Measurements from ENCODE around the gene CDX2.
"Not testable (repeated sequence)": the region's sequence is repeated elsewhere in the genome, so short reads cannot be mapped to it uniquely, and the experiment has no call there.

The CDX2 gene

DNA sequence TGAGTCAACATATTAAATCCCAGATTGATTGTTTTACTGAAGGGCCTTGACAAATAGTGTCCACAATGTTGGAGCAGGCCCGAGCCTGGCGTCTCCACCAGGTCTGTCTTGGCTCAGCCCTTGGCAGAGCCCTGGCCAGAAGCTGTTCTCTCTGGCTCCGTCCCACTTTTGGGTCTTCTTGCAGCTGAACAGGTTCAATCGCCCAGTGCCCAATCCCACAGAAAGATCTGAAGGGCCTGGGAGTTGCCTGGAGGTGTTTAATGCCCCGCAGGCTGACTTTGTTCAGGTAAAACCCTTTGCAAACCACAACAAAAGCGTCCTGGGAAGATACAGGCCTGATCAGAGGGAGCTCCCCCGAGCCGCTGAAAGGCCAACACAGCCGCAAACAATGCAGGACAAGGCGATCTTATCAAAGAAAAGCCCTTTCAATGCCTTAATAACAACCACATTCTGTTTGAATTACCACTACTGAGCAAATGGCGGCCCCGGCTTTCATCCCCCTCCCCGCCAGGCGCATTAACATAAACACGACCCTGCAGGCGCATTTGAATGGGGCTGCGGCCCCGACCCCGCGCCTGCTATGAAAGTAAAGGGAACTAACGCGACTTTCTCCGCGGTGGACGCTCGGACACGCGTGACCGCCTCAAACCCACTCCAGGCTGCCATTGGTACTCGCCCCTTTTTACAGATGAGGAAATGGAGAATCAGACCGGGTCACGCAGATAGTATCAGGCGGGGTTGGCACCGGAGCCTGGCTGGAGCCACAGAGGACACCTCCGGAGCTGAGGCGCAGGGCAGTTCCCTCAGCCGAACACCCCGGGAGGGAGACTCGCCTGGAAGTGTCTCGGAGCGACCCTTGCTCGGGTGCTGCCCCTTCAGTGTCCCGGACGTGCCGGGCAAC lies 3.1 kb downstream of the CDX2 start:
- in situ Hi-C loops (cut with MboI; ENCODE audit: low sequenced_read_pairs, unreplicated experiment) = loop anchor here (25.0 kb wide), 1 partner anchor 1004 kb away; no protein-coding TSS in a partner anchor
- TF ChIP-seq CTCF (IDR thresholded peaks at IDR 0.05; ENCODE audit: borderline replicate concordance, control extremely low read depth, extremely low read depth, insufficient read depth, missing control alignments) = no peak

DNA sequence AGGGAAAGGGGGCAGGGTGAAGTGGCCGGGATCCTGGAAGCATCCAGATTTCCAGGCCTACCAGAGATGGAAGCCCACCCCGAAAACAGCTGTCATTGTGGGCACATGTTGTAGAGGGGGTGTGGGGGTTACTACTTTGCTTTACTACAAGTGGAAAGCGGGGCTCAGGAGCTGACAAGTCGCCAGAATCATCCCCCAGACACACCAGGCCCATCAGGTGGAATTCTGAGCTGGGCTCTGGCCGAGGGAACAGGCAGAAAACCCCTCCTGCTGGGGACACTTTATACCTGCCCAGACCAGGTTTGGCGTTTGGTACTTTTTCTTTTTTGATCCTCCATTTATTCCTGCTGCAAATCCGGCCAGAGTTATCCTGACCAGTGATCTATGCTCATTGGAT lies 3.8 kb downstream of the CDX2 start:
- no peak for TF ChIP-seq CTCF (IDR thresholded peaks at IDR 0.05; ENCODE audit: borderline replicate concordance, control extremely low read depth, extremely low read depth, insufficient read depth, missing control alignments)
- no peak for DNase-seq (ENCODE audit: low spot score)
- in situ Hi-C loops (cut with MboI; ENCODE audit: low sequenced_read_pairs, unreplicated experiment) = loop anchor here (25.0 kb wide), 1 partner anchor 1003 kb away; no protein-coding TSS in a partner anchor

More for the DNA sequence above, 3.1 kb downstream of the CDX2 start:
- DNase-seq (ENCODE audit: low spot score) = peak; percentile 37

DNA sequence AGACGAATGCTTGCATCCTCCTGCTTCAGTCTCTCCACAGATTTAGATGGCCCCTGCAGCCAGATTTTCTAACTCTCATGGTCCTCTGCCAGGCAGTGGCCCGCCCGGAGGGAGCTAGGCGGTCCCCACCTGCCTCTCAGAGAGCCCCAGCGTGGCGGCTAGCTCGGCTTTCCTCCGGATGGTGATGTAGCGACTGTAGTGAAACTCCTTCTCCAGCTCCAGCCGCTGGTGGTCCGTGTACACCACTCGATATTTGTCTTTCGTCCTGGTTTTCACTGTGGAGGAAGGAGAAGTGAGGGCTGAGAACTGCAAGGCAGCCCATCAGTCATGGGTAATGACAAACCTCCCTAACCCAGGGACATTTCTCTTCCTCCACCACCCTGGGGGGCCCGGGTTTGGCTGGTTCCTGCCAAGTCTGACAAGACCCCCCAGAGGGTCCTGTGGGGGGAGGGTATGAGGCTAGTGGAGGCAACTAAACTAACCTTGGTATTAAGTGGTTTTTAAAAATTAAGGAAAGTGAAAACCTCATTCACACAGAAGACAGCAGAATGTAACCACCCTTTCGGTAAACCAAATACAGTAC lies 4.3 kb downstream of the CDX2 start:
- no peak for TF ChIP-seq CTCF (IDR thresholded peaks at IDR 0.05; ENCODE audit: borderline replicate concordance, control extremely low read depth, extremely low read depth, insufficient read depth, missing control alignments)
- in situ Hi-C loops (cut with MboI; ENCODE audit: low sequenced_read_pairs, unreplicated experiment) = loop anchor here (25.0 kb wide), 1 partner anchor 1003 kb away; no protein-coding TSS in a partner anchor
- no peak for DNase-seq (ENCODE audit: low spot score)

DNA sequence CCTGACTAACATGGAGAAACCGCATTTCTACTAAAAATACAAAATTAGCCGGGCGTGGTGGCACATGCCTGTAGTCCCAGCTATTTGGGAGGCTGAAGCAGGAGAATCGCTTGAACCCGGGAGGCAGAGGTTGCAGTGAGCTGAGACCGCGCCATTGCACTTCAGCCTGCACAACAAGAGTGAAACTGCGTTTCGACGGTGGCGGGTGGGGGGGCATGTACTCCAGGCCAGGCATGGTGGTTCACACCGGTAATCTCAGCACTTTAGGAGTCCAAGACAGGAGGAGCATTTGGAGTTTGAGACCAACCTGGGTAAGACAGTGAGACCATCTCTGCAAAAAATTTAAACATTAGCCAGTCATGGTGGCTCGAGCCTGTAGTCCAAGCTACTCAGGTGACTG lies 4.9 kb downstream of the CDX2 start:
- DNase-seq (ENCODE audit: low spot score) = not testable (repeated sequence)
- in situ Hi-C loops (cut with MboI; ENCODE audit: low sequenced_read_pairs, unreplicated experiment) = loop anchor here (25.0 kb wide), 1 partner anchor 1002 kb away; no protein-coding TSS in a partner anchor

DNA sequence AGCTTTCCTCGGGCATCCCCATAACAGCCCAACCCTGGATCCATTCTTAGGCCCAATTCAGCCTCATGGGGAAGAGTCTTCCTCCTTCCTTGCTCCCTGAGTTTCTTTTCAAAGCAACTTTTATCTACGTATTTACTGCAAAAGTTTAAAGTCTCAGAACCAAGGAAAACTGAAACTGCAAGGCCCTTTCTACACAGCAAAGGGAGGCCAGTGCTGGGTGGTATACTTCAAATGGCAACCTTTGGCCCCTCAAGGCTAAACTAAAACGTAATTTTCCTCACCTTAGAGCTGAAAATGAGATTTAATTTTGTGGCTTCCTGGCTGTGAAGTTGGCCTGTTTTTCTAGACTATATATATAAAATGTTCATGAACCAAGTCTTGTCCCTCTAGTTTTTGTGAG lies 5.6 kb downstream of the CDX2 start:
- DNase-seq (ENCODE audit: low spot score) = no peak
- in situ Hi-C loops (cut with MboI; ENCODE audit: low sequenced_read_pairs, unreplicated experiment) = loop anchor here (25.0 kb wide), 1 partner anchor 1001 kb away; no protein-coding TSS in a partner anchor
- no peak for TF ChIP-seq CTCF (IDR thresholded peaks at IDR 0.05; ENCODE audit: borderline replicate concordance, control extremely low read depth, extremely low read depth, insufficient read depth, missing control alignments)

DNA sequence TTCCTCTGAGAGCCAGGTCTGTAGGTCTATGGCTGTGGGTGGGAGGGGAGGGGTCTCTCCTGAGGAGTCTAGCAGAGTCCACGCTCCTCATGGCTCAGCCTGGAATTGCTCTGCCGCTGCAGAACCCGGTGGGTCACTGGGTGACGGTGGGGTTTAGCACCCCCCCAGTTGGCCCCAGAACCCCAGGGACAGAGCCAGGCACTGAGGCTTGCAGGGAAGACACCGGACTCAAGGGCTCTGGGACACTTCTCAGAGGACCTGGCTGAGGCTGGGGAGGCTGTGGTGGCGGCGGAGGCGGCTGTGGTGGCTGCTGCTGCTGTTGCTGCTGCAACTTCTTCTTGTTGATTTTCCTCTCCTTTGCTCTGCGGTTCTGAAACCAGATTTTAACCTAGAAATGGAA lies 6.1 kb downstream of the CDX2 start:
- no peak for DNase-seq (ENCODE audit: low spot score)
- in situ Hi-C loops (cut with MboI; ENCODE audit: low sequenced_read_pairs, unreplicated experiment) = loop anchor here (25.0 kb wide), 1 partner anchor 1001 kb away; no protein-coding TSS in a partner anchor
- no peak for TF ChIP-seq CTCF (IDR thresholded peaks at IDR 0.05; ENCODE audit: borderline replicate concordance, control extremely low read depth, extremely low read depth, insufficient read depth, missing control alignments)
